ENCODE data around the gene PSMB5. TPM values are rescaled to one million over a fixed set of nuclear protein-coding genes. Genes with fewer than 3 reads are reported as not detected.

The PSMB5 gene
- total RNA-seq, 2 experiments from 2014 or later = 20.1 to 24.5 TPM

DNA sequence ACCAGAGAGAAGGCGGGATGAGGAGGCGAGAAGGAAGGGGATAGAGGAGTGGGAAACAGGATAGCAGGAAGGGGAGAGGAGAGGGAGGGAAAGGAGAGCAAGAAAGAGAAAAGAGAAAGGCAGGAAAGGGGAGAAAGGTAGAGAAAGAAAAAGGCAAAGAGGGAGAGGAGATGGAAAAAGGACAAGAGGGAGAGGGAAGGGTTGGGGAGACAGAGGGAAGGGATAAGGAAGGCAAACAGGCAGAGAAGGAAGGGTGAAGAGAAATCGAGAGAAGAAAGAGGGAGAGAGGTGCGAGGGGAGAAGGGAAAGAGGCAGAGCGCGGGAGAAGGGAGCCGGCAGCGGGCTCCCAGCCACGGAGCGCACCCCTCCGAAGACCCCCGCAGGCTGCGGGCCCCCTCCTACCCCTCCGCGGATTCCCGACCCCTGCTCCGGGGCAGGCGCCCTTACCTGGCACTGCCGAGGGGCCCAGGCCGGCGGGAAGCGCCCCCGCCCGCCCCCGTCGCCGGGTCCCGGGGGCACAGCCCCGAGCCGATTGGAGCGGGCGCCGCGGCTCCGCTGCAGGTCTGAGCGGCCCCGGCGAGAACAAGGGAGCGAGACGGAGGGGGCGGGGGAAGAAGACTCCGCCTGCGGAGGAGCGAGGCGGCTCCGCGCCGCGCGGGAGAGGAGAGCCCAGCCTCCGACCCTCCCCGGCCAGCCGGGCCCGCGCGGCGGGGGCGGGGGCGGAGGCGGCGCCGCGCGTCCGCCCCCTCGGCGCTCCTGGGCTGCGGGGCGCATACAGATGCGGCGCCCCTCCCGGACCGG lies 22.5 kb upstream of the PSMB5 start, which contains the start of gene CDH24:
TSS of gene CDH24 (minus strand) at position 565 of the 801 bp plus-strand sequence. CDS start 1,787 bp downstream, outside the sequence.
- Mint-ChIP-seq H3K4me3 (peak within 1 kb of the TSS; percentile 97), H3K27me3 (no peaks in the 10 kb centered on the region), H3K27ac (peak within 1 kb of the TSS; percentile 63), H3K36me3 (ENCODE audit: low read depth) (peaks cover 46% of the 10 kb centered on the region), H3K4me1 (ENCODE audit: low read depth) (peaks cover 18% of the 10 kb centered on the region), H3K9me3 (no peaks in the 10 kb centered on the region)
- peak; percentile 42 to 87 (median 64) for DNase-seq
- TF ChIP-seq, protein P1, sequence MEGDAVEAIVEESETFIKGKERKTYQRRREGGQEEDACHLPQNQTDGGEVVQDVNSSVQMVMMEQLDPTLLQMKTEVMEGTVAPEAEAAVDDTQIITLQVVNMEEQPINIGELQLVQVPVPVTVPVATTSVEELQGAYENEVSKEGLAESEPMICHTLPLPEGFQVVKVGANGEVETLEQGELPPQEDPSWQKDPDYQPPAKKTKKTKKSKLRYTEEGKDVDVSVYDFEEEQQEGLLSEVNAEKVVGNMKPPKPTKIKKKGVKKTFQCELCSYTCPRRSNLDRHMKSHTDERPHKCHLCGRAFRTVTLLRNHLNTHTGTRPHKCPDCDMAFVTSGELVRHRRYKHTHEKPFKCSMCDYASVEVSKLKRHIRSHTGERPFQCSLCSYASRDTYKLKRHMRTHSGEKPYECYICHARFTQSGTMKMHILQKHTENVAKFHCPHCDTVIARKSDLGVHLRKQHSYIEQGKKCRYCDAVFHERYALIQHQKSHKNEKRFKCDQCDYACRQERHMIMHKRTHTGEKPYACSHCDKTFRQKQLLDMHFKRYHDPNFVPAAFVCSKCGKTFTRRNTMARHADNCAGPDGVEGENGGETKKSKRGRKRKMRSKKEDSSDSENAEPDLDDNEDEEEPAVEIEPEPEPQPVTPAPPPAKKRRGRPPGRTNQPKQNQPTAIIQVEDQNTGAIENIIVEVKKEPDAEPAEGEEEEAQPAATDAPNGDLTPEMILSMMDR (IDR thresholded peaks at IDR 0.05) = no peak
- Histone ChIP-seq H3K36me3 (ENCODE audit: insufficient read depth, low read length) (peaks cover 29% of the 10 kb centered on the region), H3K27me3 (ENCODE audit: control insufficient read depth in 1 of 2, insufficient read depth in 2 of 2, low read length in 2 of 2) (no peaks in the 10 kb centered on the region), H3K27ac (ENCODE audit: low read depth in 1 of 2, low read length in 2 of 2) (no peak within 1 kb of the TSS), H3K9me3 (ENCODE audit: control insufficient read depth in 1 of 2, insufficient read depth in 1 of 2, low read length in 2 of 2) (no peaks in the 10 kb centered on the region), H3K4me1 (ENCODE audit: insufficient read depth, low read length) (peaks cover 24% of the 10 kb centered on the region), H3K4me3 (ENCODE audit: low read length) (peak within 1 kb of the TSS; percentile 75)
- ATAC-seq (ENCODE audit: poor library complexity) = peak; percentile 62
- ChIA-PET POLR2A (interaction anchor here (0.7 to 2.5 kb wide), 19 partner anchors 11 to 487 kb away, joined by 3 to 42 read pairs (median 4); partner anchors contain the start of genes ACIN1, AJUBA, C14orf119 and HAUS4), CTCF (interaction anchor here (0.5 to 4.8 kb wide), 26 partner anchors 10 to 1114 kb away, joined by 3 to 136 read pairs (median 5); partner anchors contain the start of genes ACIN1, AJUBA, C14orf119 and PRMT5)
- intact Hi-C loops (cut with DNase I, micrococcal nuclease) = loop anchor here (1.0 to 5.0 kb wide), 4 partner anchors 22 to 485 kb away; partner anchors contain the start of gene PSMB5 (in 1 of the 2)

DNA sequence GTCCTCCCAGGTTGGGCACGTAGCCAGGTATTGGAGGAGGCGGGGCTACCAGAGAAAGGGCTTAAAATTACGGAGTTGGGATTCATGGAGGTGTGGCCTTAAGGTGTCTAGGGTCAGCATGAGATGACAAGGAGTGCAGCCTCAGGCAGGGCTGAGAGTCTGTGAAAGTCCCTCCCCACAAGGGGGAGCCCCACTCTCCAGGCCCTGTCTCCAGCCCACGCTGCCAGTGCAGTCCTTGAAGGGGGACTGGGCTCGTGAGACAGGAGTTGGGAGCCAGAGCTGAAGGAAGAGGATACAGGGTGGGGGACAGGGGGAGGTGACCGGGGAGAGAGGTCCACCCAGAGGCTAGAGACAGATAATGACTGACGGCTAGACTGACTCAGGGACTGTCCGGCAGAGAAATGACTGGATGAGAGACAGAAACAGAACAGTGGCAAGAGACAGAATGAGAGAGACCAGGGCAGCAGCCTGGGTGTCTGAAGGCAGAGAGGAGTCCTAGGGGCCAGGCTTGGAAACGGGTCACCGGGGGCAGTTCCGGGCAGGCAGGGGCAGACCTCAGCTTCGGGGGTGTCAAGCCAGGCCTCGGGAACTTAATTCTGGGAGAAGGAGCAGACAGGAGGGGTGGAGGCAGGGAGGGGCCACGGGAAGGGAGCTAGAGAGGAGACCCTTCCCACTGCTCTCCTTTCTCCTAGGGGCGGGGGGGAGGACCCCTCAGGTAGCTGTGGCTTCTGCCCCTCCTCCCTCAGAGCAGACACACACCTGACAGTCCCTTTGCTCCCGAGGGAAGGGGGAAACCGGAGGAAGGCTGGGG lies 21.6 kb upstream of the PSMB5 start:
- Histone ChIP-seq H3K27ac (ENCODE audit: low read depth in 1 of 2, low read length in 2 of 2) (no peak overlapping the region), H3K4me1 (ENCODE audit: insufficient read depth, low read length) (peaks cover 24% of the 10 kb centered on the region), H3K36me3 (ENCODE audit: insufficient read depth, low read length) (peaks cover 25% of the 10 kb centered on the region), H3K27me3 (ENCODE audit: control insufficient read depth in 1 of 2, insufficient read depth in 2 of 2, low read length in 2 of 2) (no peaks in the 10 kb centered on the region), H3K4me3 (ENCODE audit: low read length) (peak overlapping the region; percentile 75), H3K9me3 (ENCODE audit: control insufficient read depth in 1 of 2, insufficient read depth in 1 of 2, low read length in 2 of 2) (no peaks in the 10 kb centered on the region)
- Mint-ChIP-seq H3K36me3 (ENCODE audit: low read depth) (peaks cover 42% of the 10 kb centered on the region), H3K27me3 (no peaks in the 10 kb centered on the region), H3K4me1 (ENCODE audit: low read depth) (peaks cover 18% of the 10 kb centered on the region), H3K4me3 (peak overlapping the region; percentile 97), H3K9me3 (no peaks in the 10 kb centered on the region), H3K27ac (peak overlapping the region; percentile 45)
- DNase-seq (peak; percentile 55 to 85 (median 61)), ATAC-seq (ENCODE audit: poor library complexity) (peak; percentile 63)
- ChIA-PET CTCF (interaction anchor here (0.9 to 4.8 kb wide), 7 partner anchors 28 to 84 kb away, joined by 3 to 136 read pairs (median 23); no protein-coding TSS in a partner anchor), POLR2A (interaction anchor here (0.8 to 2.5 kb wide), 5 partner anchors 49 to 74 kb away, joined by 3 to 38 read pairs (median 9); partner anchors contain the start of gene AJUBA)
- intact Hi-C loops (cut with DNase I, micrococcal nuclease) = loop anchor here (1.0 to 5.0 kb wide), 4 partner anchors 22 to 484 kb away; partner anchors contain the start of gene PSMB5 (in 1 of the 2)
- TF ChIP-seq, protein P1 (IDR thresholded peaks at IDR 0.05) = peak; percentile 68

Data from CD4-positive, alpha-beta T cell (primary cell).